GM19043 (cell line): Measurements from ENCODE around the gene LIN52.

Source experiments
- ATAC-seq: cut with Tn5 transposase; IDR thresholded peaks from one replicate; pipeline ENCODE4 v1.9.1; 2021; ENCODE audit warnings: low read depth; ENCODE audit not compliant: unreplicated experiment

The LIN52 gene

DNA sequence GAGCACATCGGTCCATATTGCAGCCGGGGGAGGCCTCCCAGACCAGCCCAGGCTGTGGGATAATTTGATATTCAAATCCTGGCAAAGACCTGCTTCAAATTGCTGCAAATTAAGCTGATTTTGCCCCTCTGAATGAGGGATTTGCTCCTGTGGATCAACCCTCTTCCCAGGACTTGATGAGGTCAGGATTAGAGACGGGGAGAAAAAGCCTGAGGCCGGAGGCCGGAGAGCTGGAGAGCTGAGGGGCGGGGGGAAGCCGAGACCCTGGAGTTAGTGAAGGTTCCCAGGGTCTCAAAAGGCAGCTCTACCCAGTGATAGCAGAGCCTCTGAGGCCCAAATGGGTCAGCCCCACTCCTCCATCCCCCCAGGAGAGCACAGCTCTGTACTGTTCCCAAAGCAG lies 137.0 kb downstream of the LIN52 start:
- ATAC-seq: no peak

DNA sequence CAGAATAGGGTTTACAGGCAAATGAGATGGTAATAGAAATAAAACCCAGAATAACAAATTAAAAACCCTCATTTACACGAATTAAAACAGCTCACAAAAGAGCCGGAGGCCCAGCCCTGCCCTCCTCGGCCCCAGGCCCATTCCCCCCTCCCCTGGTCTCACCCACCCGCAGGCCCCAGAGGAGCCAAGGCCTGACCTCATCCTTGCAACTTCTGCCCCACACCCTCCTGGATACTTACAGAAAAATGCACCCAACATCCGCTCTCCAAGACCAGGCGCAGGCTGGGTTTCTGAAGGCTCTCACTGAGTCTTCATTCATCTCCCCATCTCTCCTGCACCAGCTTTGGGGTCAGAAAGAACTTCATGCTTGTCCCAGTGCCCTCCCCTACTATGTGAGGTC lies 138.3 kb downstream of the LIN52 start:
- no peak for ATAC-seq

- no peak for ATAC-seq
These were observed 147.0 kb downstream of the LIN52 start for GRCh38 chr14:74231784-74232183.

- ATAC-seq: no peak
These were observed 150.3 kb downstream of the LIN52 start for GRCh38 chr14:74235017-74235416.

DNA sequence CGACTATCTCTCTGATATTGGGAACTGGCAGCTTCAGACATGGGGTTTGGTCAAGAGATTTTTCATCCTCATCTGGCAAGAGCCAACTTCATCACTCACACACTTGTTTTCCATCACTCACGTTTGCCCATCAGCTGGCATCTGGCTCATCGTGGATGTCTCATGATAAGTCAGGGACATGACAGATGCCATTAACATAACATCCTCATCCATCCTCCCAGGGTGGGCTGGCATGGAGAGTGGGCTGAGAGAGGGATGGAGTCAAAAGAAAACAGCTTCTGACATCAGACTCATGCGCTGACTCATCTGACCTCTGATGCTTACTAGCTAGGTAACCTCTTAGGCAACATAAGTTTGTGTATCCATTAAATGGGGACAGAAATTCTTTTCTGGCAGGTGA lies 152.7 kb downstream of the LIN52 start:
- ATAC-seq: no peak

GRCh38 chr14:74238974-74239847 lies 154.5 kb downstream of the LIN52 start, which contains the start of gene VSX2:
Gene VSX2 (plus strand): TSS chr14:74239449. CDS start chr14:74239562, 113 bp downstream.
- no peak for ATAC-seq

GRCh38 chr14:74239848-74240793 lies 155.4 kb downstream of the LIN52 start:
- ATAC-seq: no peak

GRCh38 chr14:74240794-74241651 lies 156.3 kb downstream of the LIN52 start:
- ATAC-seq: no peak

DNA sequence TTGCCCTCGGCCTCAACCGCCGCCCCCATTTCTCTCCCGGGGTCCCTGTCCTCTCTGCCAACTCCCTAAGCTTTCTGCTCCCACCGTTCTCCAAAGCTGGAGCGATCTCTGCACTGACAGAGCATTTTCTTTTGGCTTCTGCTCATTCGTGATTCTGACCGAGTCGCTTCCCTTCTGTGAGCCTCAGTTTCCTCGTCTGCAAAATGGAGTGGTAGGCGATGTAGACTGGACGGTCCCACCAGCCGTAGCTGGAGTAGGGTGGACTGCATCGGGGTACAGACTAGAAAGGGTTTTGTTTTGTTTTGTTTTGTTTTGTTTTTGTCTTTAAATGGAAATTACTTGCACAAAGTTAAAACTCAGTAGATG lies 156.9 kb downstream of the LIN52 start:
- ATAC-seq: no peak

- ATAC-seq: no peak
These were observed 157.4 kb downstream of the LIN52 start for GRCh38 chr14:74242021-74242779.

DNA sequence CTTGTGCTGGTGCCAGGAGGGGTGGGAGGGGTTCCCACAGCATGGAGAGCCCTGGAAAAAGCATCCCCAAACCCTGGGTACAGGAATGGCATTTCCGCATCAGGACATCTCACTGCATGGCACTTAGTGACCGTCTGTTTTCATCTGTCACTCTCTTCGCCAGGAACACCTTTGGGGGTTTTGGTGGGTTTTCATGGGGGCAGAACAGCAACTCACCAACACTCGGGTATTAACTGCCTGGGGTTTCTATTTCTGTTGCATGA lies 158.0 kb downstream of the LIN52 start:
- no peak for ATAC-seq

- no peak for ATAC-seq
These were observed 158.3 kb downstream of the LIN52 start for GRCh38 chr14:74243051-74243450.

DNA sequence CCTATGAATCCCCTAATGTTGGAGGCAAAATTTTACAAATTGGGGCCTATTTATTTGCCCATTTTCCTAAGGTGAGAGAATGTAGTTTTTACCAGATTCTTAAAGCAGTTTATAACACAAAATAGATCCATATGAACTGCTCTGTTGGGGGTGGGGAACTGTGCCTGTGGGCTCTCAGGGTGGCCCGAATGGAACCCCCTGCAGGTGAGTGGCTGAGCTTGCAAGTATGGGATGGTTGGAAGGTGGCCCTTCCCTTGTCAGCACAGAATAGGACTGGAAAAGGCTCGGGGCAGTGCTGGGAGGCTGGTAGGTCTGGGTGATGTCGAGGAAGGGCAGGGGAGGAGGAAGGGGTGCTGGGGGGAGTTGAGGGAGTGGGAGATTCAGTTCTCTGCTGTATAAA lies 159.4 kb downstream of the LIN52 start:
- no peak for ATAC-seq

- no peak for ATAC-seq
These were observed 160.5 kb downstream of the LIN52 start for GRCh38 chr14:74245292-74245691.

DNA sequence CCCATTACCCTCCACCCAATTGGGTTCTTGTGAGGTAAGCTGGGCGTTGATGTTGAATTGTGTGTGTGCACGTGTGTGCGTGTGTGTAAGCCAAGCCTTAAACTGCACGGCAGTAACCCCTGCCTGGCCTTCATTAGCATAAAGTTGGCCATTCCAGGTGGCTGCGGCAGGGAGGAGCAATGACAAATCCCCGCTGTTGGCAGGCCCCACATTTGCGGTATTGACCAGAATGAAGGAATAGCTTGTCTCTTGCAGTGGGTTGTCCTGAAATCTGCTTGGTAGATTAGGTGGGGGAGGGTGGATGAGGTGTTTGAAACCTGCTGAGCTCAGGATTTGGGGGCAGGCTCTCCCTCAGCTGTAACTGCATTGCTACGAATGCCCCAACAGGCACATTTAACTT lies 161.8 kb downstream of the LIN52 start:
- ATAC-seq: no peak

GRCh38 chr14:74248017-74248416 lies 163.3 kb downstream of the LIN52 start:
- no peak for ATAC-seq

DNA sequence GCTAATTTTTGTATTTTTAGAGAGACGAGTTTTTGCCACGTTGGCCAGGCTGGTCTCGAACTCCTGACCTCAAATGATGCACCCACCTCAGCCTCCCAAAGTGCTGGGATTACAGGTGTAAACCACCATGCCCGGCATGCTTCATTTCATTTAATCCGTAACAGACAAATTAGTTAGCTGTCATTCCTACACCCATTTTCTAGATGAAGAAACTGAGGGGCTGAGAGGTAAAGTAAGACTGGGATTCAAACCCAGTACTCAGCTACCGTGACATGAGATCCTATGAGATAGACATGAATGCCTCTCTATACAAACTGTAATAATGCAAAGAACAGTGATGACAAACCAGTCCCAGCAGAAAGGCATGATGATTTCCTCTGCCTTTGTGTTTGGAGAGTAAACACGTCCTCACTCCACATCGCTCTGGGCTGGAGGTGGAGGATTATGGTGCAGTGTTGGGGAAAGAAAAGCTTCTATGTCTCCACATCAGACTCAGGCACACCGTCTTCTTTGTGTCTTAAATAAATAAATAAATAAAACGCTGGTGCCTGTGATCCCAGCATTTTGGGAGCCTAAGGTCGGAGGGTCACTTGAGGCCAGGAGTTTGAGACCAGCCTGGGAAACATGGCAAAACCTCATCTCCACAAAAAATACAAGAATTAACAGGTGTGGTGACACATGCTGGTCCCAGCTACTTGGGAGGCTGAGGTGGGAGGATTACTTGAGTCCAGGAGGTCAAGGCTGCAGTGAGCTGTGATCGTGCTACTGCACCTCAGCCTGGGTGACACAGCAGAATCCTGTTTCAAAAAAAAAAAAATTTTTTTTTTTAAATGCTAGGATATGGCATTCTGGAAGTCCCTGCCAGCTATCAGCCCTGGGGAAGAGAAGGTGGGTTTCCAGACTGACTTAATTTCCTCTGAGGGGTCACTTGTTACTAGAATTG lies 164.9 kb downstream of the LIN52 start:
- ATAC-seq: no peak
